ACHN (cell line): Measurements from ENCODE around the gene COX6B2.
"Not testable (repeated sequence)": the region's sequence is repeated elsewhere in the genome, so short reads cannot be mapped to it uniquely, and the experiment has no call there.

Source experiments
- DNase-seq: peaks from one replicate; pipeline ENCODE4 v3.0.0-alpha.2; 2015
- in situ Hi-C: cut with HindIII; loops from 2 replicates; pipeline ENCODE4 v1.10.0; 2017; ENCODE audit warnings: low sequenced_read_pairs, low pct_ligation_motif_present, low pct_unique_long_range_greater_than_20kb

COX6B2 gene

GRCh38 chr19:55346725-55347441, 7.6 kb downstream of the COX6B2 start:
- no peak for DNase-seq
- in situ Hi-C loops, result no loop called here

- in situ Hi-C loops, result no loop called here
- no peak for DNase-seq
These were observed 8.4 kb downstream of the COX6B2 start for GRCh38 chr19:55345818-55346724.

- no peak for DNase-seq
- in situ Hi-C loops, result no loop called here
These were observed 9.3 kb downstream of the COX6B2 start for GRCh38 chr19:55345101-55345817.

GRCh38 chr19:55344444-55344843, 10.1 kb downstream of the COX6B2 start:
- in situ Hi-C loops, result no loop called here
- DNase-seq, result no peak

- DNase-seq, result no peak
- in situ Hi-C loops, result no loop called here
These were observed 12.7 kb downstream of the COX6B2 start for GRCh38 chr19:55341595-55342531.

- in situ Hi-C loops, result no loop called here
- DNase-seq, result peak; percentile 61
These were observed 13.3 kb downstream of the COX6B2 start for GRCh38 chr19:55341171-55341588.

GRCh38 chr19:55340784-55341147, 13.8 kb downstream of the COX6B2 start:
- in situ Hi-C loops, result no loop called here
- peak; percentile 16 for DNase-seq

GRCh38 chr19:55339889-55340783, 14.4 kb downstream of the COX6B2 start:
- DNase-seq, result no peak
- in situ Hi-C loops, result no loop called here

- in situ Hi-C loops, result no loop called here
- DNase-seq, result peak; percentile 99
These were observed 15.2 kb downstream of the COX6B2 start, which contains the start of gene KMT5C for GRCh38 chr19:55339105-55339888. Gene KMT5C (plus strand): TSS chr19:55339876. CDS start chr19:55341937, 2,061 bp downstream.

- in situ Hi-C loops, result no loop called here
- DNase-seq, result no peak
These were observed 18.4 kb downstream of the COX6B2 start for GRCh38 chr19:55336101-55336500.

- in situ Hi-C loops, result no loop called here
- no peak for DNase-seq
These were observed 20.6 kb downstream of the COX6B2 start for GRCh38 chr19:55333870-55334269.

- in situ Hi-C loops, result not testable (repeated sequence)
- DNase-seq, result peak; percentile 31
These were observed 24.7 kb downstream of the COX6B2 start for GRCh38 chr19:55329791-55330190.

- DNase-seq, in situ Hi-C loops: not testable (repeated sequence)
These were observed 25.7 kb downstream of the COX6B2 start for GRCh38 chr19:55328774-55329318.

- no peak for DNase-seq
- in situ Hi-C loops, result no loop called here
These were observed 29.3 kb downstream of the COX6B2 start, which contains the start of gene TMEM150B for GRCh38 chr19:55325172-55325571. Gene TMEM150B (minus strand): TSS chr19:55325341. CDS start chr19:55321036, 4,305 bp downstream.

GRCh38 chr19:55324662-55325061, 29.9 kb downstream of the COX6B2 start:
- in situ Hi-C loops, result no loop called here
- DNase-seq, result no peak
